ENCODE data around the gene BCL6. TPM values are rescaled to one million over a fixed set of nuclear protein-coding genes. Genes with fewer than 3 reads are reported as not detected.
A peak's percentile ranks its signal among the peaks of the same experiment; 100 is the strongest.
"Not testable (repeated sequence)": the region's sequence is repeated elsewhere in the genome, so short reads cannot be mapped to it uniquely, and the experiment has no call there.

The BCL6 gene
- total RNA-seq, 1 donor from 2014 or later, result 32.2 TPM

DNA sequence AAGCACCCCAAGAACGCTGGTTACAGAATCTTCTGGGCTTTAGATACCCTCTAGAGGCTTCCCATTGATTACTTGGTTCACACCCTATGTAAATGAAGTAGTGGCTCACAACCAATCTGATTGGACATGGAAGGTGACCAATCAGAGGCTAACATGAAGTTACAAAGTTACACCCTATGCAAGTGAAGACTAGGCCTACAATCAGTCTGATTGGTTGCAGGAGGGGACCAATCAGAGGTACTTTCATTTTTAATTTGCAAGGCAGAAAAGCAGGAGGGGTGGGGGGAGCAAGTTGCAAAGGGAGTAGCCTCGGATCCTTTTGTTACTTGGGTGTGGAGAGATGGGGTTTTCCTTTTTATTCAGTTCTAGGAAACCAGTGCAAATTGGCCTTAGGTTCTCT, 31.8 kb downstream of the BCL6 start:
- DNase-seq, result no peak

DNA sequence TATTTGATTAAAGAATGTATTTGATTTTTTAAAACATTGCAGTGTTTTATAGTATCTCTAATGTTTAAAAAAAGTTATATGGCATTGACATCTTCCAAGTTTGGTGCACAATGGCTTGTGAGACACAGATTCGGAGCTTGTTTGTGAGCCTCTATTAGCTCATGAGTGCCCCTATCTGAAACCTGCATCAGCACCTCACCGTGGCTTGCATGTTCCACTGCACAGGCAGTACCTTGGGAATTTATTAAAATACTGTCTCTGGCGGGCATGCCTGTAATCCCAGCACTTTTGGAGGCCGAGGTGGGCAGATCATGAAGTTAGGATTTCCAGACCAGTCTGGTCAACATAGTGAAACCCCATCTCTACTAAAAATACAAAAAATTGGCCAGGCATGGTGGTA, 36.1 kb downstream of the BCL6 start:
- DNase-seq, result no peak

DNA sequence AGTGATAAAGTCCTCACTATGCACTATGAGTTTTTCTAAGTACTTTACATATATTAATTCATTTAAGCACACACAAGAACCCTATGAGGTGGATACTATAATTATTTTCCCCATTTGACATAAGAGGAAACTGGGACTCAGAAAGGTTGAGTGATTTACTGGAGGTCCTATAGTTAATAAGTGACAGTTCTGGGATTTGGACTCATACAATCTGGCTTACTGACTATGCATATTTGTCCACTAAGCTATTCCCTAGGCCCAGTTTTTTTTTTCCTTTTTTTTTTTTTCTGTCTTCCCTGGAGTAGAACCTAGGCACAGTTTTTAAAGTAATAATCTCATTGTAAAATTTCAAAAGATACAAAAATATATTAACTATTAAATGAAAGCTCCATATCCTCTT, 36.6 kb downstream of the BCL6 start:
- DNase-seq, result no peak

DNA sequence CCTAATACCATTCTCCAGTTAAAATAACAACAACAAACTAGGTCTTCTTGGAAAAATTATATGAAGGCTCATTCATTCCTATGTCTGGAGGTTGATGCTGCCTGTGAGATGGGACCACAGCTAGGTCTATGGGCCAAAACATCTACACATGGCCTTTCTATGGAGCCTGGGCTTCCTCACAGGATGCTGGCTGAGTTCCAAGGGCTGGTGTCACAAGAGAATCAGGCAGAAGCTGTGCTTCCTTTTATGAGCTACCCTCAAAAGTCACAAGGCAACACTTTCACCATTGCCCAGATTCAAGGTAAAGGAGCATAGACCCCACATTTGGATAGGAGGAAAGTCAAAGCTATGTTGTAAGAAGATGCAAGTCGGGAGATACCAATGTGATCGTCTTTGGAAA, 38.3 kb downstream of the BCL6 start:
- no peak for DNase-seq

DNA sequence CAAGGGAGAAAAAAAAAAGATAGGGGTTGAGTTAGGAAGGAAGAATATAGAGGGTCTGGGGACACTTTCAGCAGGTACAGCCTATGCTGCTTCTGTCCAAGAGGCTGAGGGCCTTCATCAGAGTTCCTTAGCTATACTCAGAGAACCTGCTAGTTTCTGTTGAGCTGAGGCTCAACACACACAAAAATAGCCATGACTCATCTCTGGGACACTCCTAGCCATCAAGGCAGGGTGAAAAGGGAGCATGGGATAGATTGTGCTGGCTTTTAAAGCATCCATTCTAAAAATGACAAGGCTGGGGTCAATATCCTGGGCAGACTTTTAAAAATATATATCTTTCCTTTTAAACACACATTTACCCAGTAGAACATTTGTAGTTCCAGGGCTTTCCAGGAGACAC, 40.1 kb downstream of the BCL6 start:
- DNase-seq, result no peak

DNA sequence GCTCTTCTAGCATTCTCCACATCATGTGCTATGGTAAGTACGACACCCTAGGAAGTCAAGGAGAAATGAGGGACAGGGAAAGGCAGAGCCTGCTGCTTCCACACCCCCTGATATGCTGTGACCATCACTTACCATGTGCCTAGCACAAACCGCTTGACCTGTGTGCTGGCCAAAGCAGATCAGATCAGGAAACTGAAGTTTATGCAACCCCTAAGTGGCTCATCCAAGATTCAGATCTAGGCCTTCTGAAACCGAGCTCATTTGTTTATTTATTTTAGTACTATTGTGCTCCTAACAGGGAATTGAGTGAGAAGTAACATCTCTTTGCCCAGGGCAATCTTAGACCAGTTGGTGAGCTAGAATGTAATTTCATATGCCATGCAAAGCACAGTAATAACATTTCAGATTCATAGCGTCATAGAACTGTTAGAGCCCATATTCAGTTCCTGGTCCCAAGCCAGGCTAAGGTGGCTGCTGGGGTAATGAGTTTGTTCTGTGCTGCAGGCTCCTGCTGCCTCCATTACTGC, 42.7 kb downstream of the BCL6 start, which contains the start of gene RTP2:
Gene RTP2 (minus strand): TSS at position 51 of the 527 bp plus-strand sequence. CDS start 429 bp downstream, outside the sequence.
- no peak for DNase-seq

DNA sequence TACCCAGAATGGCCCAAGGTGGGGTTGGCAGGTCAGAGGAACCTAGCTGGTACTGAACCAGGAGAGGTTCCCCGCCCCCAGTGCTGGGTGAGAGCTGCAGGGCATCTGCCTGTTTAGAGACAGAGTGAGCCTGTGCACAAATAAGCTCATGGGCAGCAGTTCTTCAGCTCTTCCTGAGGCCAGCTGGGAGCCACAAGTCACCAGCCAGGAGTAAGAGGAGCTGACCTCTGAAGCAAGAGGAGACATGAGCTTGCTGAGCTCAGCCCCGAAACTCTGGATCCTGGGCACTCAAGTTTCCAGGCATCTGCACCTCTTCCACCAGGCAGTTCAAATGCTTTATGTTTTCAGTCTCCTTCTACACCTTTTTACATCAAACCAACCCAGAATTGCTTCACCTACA, 45.0 kb downstream of the BCL6 start:
- DNase-seq, result no peak

DNA sequence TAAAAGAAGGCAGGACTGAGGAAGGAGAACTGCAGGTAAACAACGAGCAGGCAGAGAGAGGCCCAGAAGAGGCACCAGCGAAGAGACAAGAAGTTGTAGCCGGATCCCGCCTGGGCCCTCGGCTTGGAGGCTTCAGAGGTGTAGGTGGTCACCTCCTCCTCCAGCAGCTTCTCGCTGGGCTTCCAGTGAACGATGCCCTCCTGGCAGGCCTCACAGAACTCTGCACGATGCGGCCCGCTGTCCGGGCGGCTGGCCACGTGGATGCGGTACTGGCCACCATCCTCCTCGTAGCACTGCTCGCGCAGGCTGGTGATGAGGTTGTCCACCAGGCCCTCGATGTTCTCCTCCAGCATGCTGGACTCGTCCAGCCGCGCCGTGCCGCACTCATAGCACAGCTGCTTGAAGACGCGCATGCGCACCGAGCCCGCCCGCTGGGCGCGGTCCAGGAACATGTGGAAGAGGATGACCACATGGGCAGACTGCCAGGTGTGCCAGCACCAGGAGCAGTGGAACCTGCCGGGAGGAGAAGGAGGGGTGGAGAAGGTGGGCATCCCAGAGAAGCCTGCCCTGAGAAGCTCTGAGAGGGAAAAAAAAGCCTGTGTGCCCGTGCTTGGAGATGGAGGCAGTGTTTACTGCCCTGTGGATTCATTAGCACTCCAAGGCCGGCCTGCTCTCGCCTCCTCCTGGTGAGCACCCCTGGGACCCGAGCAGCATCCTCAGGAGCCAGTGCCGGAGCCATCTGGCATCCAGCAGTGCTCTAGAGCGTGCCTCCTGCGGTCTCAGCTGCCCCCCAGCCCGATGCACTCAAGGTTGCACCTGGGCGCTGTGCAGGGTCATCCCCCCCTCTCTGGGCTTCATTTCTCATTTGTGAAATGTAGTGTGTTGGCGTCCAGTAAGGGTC, 46.5 kb downstream of the BCL6 start:
- no peak for DNase-seq

DNA sequence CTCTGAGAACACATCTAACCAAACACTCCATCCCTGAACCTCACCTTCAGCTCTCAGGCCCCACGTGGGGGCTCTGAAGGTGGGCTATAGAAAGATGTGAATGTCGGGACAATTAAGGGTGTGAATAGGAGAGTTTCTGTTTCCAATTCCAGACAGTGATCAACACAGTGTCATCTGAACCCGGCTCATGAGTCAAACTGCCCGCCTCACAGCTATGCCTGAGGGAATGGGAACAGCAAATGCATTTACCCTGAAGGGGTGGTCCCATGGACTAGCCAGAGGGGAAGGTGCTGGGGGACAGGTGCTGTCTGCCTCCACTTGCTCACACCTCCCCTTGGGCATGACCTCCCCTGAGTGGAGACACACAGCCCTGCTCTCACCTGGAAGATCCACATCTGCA, 49.2 kb downstream of the BCL6 start:
- DNase-seq, result no peak

DNA sequence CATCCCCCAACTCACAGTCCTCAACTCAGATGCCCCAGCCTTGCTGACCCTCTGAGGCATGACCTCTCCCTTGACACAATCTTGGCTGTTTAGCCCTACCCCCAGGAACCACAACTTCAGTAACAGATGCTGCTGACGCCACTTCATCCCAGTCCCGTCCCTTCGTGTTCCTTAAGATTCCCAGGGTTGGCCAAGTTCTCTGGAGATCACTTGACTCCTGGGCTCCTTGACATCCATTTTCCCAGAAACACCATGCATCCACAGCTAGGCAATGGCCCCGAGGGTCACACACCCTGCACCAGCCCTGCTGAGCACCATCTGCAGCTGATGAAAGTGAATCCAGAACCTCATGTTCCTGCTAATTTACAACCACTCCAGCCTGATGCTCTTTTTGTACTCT, 49.8 kb downstream of the BCL6 start:
- no peak for DNase-seq

DNA sequence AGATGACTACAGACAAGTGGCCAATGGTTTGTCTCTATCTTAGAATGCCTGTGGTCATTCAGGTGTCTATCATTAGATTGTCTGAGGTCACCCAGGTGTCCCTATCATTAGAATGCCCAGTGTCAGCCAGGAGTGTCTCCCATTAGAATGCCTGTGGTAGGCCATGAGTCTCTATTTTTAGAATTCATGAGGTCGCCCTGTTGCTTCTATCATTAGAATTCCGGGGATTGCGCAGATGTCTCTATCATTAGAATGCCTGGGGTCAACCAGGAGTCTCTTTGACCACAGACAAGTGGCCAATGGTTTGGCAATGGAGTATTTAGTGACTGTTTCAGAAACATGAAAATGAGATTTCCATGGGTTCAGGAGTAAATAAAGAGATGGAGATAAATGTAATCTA, 50.5 kb downstream of the BCL6 start:
- DNase-seq, result no peak

DNA sequence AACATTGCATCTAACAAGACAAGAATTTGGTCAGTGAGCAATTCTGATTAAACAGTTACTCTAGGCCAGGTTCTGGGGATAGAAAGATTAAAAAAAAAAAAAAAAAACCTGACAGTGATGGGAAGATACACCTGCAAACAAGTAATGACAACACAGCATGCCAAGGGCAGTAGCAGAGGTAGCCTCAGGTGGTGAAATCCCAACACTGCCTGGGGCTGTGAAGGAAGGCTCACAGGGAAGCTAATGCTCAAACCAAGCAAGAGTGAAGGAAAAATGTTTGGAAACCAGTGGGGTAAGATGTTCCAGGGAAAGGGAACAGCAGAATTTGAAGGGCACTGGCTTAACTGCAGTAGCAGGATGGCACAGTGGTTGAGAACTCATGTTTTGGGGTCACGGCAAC, 51.8 kb downstream of the BCL6 start:
- no peak for DNase-seq

DNA sequence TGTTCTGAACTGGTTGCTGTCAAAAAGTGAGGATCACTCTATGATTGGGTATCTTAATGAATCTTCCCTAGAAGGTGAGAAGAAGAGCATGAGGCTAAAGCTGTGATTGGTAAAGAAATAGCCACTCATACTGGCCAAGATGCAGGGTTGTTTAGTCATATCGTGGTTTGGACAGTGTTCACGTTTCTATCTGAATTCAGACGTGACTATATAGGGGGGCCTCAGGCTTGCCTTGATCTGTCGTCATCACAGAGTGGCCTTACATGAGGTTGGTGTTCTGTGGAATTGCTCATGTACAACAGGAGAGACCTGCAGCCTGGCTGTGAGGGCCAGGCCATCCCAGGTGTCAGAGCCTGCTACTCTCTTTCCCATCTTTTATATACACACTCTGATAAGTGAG, 55.3 kb downstream of the BCL6 start:
- DNase-seq, result no peak

DNA sequence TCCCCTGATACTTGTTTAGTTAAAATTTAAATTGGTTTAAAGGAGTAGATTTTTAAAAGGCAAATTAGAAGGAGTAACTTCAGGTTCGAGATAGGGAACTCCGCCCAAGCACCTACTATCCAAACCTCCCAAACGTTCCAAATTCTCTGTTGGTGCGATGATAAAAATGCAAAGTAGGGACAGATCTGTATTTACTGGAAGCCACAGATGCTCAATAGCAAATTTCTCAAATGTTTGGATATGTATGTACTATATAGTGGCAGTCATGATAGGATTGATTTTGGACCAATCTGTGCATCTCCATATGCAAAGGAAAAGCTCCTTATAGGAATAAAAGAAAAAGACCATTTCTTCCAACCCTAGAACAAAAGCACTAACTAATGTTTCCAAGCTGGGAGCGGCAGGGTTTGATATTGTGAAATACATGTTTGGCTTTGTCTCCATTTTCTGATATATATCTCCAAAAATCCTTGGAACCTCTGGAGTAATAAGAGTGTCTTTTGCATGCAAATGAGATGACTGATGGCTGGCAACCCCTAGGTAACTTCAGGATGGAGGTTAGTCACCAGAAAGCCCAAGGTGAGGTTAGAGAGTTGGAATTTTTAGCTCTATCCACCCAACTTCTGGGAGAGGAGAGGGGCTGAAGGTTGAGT, 58.5 kb downstream of the BCL6 start:
- no peak for DNase-seq

DNA sequence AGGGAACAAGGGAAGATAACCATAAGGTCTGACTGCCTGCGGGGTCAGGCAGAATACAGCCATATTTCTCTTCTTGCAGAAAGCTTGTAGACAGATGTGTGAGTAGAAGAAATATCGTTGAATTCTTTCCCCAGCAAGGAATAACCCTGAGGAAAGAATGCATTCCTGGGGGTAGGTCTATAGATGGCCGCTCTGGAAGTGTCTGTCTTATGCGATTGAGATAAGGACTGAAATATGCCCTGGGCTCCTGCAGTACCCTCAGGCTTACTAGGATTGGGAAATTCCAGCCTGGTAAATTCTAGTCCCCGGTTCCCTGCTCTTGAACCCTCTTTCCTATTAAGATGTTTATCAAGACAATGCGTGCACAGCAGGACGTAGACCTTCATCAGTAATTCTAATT, 59.3 kb downstream of the BCL6 start:
- DNase-seq, result no peak

DNA sequence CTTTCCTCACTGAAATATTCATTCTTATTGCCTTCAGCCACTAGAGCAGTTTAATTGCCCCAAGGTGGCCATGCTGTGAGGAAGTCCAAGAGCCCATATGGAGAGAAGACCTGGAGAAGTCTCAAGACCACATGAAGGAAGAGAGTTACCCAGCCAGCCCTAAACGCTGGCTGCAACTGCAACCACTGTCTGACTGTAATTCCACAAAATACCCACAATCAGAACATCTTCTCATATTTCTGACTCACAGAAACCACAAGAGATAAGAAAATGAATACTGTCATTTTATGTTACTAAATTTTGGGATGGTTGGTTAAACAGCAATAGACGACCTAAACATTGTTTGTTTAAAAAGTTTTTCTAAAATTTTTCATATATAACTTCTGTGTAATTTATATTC, 60.4 kb downstream of the BCL6 start:
- no peak for DNase-seq

DNA sequence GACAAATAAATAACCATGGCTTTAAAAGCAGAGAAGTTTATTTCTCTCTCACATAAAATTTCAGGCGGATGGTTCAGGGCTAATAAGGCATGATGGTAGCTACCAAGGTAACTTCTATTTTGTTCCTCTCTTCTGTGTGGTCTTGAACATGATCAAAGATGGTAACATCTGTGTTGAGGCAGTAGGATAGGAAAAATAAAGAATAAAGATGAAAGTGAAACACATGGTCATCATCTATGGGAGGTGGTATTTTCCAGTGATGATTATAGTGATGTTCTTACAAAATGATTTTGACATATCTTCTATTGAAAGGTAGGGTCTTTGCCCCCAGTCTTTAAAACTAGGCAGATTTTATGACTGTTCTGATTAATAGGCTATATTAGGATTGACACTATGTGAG, 60.8 kb downstream of the BCL6 start:
- DNase-seq, result no peak

DNA sequence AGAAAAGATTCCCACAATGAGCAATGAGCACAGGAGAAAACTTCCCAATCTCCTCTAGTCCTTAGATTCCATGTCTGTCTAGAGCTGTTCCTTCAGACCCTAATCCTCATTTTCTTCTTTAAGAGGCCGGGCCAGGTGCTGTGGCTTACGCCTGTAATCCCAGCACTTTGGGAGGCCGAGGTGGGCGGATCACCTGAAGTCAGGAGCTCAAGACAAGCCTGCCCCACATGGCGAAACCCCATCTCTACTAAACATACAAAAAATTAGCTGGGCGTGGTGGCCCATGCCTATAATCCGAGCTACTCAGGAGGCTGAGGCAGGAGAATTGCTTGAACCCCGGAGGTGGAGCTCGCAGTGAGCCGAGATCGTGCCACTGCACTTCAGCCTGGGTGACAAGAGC, 63.5 kb downstream of the BCL6 start:
- not testable (repeated sequence) for DNase-seq

DNA sequence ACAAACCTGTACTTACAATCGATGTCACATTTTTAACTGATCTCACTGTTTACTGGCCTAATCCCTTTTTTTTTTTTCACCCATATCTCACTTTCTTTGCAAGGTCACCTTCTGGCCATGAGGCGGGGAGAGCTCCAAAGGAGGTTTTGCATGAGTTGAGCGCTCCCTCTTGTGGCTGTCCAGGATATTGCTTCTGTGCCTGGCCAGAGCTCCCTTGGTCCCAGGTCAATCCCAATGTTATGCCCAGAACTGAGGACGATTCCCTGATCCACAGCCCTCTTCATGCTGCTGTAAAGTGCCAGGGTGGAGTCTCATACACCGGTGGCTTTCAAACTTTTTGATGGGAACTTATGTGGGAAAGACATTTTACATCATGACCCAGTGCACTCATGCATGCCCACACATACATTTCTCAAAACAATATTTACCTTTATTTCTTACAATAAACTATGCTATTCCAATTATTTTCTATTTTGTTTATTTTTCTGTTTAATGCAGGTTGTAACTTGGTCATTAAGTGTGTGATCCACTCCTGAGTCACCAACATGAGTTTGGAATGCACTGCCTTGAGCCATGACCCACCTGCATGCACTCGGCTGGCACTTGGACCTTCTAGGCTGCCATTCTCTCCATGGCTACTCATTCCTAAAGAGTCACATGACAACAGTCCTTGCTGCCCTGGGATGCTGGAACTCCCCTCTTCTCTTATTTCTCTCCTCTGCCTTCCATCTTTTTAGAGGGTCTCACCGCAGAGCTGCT, 65.5 kb downstream of the BCL6 start:
- DNase-seq, result peak; percentile 21

DNA sequence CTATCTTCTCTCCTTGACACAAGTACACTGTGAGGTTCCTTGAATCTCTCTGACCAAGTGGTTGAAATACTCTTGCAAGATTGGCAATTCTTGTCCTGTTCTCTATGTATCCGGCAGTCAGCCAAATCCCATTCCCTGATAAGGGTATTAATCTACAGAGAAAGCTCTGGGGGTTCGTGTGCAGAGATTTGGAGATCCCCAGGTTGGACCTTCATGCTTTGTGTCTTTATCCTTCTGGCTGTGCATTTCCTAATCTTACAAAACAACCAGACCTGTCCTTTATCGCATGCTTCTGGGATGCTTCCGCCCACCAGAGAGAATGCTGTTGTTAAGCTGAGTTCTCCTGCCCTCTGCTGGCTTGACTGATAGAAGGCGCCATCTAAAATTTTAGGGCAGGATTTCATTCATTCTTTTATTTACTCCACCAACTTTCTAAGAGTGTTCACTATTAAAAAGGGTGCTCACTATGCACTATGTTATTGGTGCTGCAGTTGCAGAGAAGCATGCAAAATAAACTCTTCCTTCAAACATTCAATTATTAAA, 66.5 kb downstream of the BCL6 start:
- DNase-seq, result peak; percentile 23

DNA sequence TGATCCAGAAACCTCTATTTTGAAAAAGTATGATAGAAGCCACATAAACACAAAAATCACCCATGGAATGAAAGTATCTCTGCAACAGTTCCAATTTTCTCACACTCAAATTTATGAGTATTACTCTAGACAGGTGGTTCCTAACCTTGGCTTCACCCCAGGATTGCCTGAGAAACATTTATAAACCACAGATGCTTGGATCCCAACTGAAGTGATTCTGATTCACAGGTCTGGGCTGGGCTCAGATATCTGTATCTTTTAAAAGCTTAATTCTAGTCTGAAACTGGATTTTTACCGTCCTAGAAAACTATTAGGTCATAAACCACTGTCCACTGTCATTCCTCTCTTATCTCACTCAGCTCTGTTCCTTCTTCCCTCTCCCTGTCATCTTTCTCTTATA, 67.7 kb downstream of the BCL6 start:
- no peak for DNase-seq

DNA sequence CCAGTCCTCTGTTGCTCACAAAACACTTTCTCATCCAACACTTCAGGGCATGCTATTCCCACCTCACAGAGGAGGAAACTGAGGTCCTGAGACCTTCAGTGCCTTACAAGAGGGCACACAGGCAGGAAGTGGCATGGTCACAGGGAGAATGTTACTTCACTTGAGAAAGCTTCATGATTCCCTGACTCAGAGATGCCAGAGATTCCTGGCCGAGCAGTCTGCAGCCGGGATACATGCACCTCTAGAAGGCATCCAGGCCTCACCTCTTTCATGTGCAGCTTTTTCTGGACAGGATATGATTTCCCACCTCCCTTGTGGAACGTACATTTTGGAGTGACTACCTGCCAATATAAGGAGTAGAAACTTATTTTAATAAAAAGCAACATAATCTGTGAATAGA, 72.3 kb downstream of the BCL6 start:
- no peak for DNase-seq
